GM21515 (cell line): ENCODE measurements around the gene PRR29.
"Not testable (repeated sequence)": the region's sequence is repeated elsewhere in the genome, so short reads cannot be mapped to it uniquely, and the experiment has no call there.

Experiments
- ATAC-seq: cut with Tn5 transposase; IDR thresholded peaks from one replicate; pipeline ENCODE4 v1.9.1; 2021; ENCODE audit not compliant: unreplicated experiment

The PRR29 gene

DNA sequence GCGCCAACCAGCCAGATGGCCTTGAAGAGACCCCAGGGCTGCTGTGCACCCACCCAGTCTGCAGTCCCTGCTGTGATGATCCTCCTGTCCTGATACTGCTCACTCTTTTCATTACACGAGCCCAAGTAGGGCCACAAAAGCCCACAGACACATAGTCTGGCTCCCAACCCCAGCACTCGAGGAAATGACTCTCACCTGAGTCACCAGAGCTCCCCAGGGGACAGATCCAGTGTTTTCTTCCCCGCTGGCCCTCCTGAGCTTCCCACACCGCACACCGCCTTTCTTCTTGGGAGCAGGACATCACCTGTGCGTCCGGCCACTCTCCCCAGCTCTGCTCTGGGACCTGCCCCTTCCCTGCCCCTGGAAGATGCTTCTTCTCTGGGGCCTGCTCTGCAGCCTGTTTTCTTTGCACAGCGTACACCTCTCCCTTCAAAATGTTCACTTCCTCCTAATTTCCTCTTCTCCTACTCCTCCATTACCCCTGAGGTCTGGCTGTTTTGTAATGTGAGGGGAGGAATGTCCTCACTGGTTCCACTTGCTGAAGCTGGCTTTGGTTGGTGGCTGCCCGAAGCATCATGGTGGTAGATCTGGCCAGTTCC is 23.5 kb upstream of the PRR29 start:
- ATAC-seq: no peak

GRCh38 chr17:63975541-63976092 is 22.5 kb upstream of the PRR29 start:
- ATAC-seq: no peak

GRCh38 chr17:63976702-63977101 is 21.4 kb upstream of the PRR29 start:
- no peak for ATAC-seq

GRCh38 chr17:63978272-63979200 is 19.6 kb upstream of the PRR29 start:
- no peak for ATAC-seq

GRCh38 chr17:63982641-63983040 is 15.5 kb upstream of the PRR29 start:
- ATAC-seq: not testable (repeated sequence)

DNA sequence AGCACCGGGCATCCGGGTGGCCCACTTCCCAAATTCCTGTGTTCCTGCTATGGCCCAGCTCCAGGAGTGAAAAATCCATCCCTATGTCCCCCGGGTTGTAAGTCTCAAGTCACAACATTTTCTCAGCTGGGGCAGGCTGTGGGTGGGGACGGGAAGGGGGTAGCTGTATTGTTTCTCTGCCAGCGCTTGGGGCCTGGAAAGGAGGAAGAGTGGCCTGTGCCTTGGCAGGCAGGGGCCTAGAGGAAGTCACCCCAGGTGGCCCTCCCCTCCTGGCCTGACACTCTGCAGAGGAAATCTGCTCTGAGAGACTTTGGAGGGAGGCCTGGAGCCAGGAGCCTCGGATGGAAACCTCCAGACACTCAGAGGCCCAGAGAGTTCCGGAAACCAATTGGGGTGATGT is 14.8 kb upstream of the PRR29 start:
- no peak for ATAC-seq

- ATAC-seq: no peak
These were observed 13.9 kb upstream of the PRR29 start for GRCh38 chr17:63984236-63984635.

GRCh38 chr17:63984651-63985386 is 13.3 kb upstream of the PRR29 start:
- ATAC-seq: no peak

DNA sequence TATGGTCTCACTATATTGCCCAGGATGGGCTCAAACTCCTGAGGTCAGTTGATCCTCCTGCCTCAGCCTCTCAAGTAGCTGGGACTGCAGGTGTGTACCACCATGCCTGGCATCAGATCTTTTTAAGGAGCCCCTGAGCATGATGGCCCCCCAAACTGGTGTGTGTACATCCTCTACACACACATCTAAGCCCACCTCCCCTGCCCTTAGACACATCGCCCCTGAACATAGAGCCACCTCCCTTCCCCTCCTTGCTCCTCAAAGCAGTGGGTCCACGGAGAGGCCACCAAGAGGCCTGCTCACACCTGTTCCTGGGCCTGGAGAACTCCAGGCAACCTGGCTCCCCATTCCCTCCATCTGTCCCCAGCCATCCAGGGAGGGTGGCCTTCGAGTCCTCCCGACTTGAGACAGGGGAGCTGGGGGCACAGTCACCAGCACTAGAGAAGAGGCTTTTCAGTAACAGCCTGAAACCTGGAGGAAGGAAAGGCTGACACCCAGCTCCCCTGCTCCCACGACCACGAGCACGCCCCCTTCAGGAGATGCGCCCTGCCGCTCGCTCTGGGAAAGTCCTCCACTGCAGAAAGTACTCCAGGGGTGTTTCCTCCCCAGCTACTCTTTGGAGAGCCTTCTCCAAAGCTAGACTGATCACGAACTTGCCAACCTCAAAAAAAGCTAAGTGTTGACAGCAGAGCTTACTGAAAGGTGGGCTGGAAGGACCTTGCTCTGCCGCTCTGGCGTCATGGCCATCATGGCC is 12.6 kb upstream of the PRR29 start:
- no peak for ATAC-seq

GRCh38 chr17:63986821-63987220 is 11.3 kb upstream of the PRR29 start:
- no peak for ATAC-seq

DNA sequence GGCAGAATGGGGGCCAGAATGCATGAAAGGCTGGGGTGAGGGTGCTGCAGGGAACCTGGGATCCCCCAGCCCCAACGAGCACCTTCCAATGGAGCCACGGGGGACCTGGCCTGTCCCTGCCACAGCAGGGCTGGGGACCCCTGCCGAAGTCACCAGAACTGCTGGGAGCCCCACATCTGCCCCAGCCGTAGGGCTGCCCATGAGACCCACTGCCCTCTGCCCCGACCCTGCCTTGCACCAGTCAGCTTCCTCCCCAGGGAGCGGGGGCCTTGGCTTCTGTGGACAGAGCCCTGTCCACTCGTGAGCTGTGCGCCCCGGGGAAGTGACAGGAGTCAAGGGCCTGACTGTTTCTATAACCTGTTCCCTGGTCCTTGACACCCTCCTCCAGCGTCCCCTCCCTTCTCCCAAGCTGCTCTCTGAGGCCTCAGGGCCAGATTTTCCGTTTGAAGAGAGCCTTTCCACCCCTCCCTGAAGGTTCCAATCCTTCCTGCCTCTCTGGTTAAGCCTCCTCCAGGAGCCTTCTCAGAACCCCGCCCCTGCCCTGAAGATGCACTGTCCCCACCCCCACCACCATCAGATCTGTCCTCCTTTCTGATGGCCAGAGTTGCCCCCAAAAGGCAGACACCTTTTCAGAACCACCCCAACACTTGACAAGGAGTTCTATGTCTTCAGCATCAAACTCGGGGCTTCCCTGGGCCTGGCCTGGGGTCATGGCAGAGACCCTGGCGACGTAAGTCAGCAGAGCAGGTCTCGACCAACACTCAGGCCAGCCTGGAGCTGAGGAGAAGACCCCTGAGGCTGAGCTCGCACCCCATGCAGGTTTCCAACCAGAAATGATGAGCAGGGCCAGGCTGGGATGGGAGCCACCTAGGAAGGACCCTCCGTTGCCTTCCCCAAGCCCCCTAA is 10.7 kb upstream of the PRR29 start:
- no peak for ATAC-seq

- no peak for ATAC-seq
These were observed 10.0 kb upstream of the PRR29 start for GRCh38 chr17:63988127-63988478.

GRCh38 chr17:63988741-63989621 is 9.2 kb upstream of the PRR29 start:
- ATAC-seq: no peak

GRCh38 chr17:63989622-63990345 is 8.4 kb upstream of the PRR29 start:
- ATAC-seq: no peak

DNA sequence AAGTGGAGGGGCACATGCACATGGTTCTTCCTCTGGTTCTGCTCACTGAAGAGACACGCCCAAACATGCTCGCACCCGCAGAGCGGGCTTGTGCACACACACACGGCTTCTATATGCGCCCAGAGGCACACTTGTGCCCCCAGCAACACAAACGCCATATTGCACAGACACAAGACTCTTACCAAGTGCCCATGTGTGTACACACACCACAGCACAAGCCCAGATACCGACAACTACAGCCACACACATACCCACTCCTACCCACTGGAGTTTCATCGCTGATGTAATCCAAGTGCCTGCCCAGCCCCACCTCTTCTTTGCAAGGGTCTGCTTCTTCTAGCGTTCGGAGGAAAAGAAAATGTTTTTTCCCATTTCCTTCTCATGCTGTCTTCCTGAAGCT is 6.5 kb upstream of the PRR29 start:
- no peak for ATAC-seq

DNA sequence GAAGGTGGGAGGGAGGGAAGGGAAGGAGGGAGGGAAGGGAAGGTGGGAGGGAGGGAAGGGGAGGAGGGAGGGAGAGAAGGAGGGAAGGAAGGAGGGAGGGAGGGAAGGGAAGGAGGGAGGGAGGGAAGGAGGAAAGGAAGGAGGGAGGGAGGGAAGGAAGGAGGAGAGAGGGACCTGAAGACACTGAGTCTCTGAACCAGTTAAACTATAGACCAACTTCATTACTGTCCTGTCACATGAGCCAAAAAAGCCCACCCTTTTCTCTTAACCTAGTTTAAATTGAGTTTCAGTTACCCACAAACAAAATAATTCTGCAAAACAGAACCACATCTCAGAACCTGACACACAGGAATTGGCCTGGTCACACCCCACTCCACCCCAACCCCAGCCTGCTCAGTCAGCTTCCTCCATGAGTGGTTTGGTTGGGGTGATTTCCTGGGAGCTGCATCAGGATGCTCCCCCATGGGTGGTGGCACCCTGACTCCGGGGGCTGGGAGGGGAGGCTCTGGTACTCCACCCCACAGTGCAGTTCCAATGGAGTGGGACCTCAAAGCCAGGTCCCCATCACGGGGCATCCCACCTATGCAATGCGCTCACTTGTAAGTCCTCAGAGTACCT is 4.7 kb upstream of the PRR29 start:
- ATAC-seq: no peak

DNA sequence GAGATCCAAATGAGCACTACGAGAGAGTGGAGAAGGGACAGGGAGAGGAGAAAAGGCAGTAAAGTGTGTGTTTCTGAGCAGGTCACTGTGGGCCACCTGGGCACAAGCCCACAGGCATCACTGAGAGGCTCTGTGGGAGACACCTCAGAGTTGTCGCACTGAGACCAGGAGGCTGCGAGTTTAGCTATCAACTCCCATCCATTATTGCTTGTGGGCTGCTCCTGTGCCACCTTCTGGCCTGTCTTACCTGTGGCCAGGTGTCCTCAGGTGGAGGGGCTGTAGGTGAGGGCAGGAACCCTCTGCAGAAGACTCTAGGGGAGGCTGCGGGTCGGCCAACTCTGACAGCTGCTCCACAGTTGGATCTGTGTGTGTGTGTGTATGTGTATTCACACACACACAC is 2.5 kb upstream of the PRR29 start:
- ATAC-seq: no peak
